OCI-LY1 (cell line): ENCODE results near the gene NUMBL.

Experiments
- EZH2 ChIP-seq: fragments of 200-600 bp; sonication (generic), shearing (Covaris generic); IDR thresholded peaks from 2 replicates; pipeline ENCODE4 v1.8.0; 2017; ENCODE audit warnings: borderline replicate concordance, mixed run types, mild to moderate bottlenecking, antibody characterized with exemption, low read length, moderate library complexity, mixed read lengths
- TF ChIP-seq, protein P1 (sequence below): fragments of 200-600 bp; sonication (generic), shearing (Covaris generic); IDR thresholded peaks from 2 replicates; pipeline ENCODE4 v1.5.1; 2017; ENCODE audit warnings: mild to moderate bottlenecking, antibody characterized with exemption, low read length, moderate library complexity, mixed read lengths

DNA sequence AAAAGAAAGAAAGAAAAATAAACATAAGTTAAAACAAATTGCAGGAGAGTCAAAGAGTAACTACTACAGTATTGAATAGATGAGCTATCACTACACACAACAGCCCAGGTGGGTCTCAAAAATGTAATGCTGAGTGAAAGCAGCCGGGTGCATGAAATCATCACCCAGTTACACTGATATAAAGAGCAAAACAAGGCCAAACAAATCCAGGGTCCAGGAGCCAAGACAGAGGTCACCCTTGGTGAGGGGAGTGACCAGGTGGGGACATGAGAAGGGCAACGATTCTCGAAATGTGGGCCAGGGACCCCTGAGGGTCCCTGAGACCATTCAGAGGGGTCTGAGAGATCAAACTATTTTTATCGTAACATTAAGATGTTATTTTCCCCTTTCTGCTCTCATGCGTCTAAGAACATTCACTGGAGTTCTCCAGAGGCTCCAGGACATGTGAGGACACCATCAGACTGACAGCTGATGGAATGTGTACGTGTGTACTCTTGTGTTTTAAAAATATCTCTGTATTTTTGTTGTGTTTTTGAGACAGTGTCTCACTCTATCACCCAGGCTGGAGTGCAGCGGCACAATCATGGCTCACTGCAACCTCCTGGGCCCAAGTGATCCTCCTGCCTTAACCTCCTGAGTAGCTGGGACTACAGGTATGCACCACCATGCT, 15.6 kb upstream of the NUMBL start:
- TF ChIP-seq, protein P1, sequence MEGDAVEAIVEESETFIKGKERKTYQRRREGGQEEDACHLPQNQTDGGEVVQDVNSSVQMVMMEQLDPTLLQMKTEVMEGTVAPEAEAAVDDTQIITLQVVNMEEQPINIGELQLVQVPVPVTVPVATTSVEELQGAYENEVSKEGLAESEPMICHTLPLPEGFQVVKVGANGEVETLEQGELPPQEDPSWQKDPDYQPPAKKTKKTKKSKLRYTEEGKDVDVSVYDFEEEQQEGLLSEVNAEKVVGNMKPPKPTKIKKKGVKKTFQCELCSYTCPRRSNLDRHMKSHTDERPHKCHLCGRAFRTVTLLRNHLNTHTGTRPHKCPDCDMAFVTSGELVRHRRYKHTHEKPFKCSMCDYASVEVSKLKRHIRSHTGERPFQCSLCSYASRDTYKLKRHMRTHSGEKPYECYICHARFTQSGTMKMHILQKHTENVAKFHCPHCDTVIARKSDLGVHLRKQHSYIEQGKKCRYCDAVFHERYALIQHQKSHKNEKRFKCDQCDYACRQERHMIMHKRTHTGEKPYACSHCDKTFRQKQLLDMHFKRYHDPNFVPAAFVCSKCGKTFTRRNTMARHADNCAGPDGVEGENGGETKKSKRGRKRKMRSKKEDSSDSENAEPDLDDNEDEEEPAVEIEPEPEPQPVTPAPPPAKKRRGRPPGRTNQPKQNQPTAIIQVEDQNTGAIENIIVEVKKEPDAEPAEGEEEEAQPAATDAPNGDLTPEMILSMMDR: no peak
- TF ChIP-seq EZH2: no peak
